HG03108 (cell line): ENCODE results near the gene NDUFA13.

Experiments used
- ATAC-seq: cut with Tn5 transposase; IDR thresholded peaks from one replicate; pipeline ENCODE4 v1.9.1; 2021; ENCODE audit warnings: moderate library complexity; ENCODE audit not compliant: unreplicated experiment

Gene NDUFA13

GRCh38 chr19:19506592-19506991 lies 9.4 kb upstream of the NDUFA13 start:
- no peak for ATAC-seq

DNA sequence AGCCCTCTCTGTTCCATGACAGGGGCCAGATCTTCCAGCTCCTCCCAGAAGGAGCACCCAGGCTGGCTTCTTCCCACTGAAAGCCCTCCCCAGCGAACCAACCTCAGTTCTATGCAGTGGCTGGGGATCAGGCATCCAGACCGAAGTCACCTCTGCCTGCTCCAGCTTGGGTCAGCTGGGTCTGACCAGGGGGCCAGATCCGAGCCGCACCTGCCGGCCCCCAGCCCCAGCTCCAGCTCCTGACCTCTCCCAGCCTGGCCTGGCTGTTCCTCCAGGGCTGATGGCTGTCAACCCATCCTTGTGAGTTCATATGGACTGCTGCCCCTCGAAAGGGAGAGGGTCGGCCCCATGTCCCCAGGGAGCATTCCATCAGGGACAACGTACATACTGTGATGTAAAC lies 8.7 kb upstream of the NDUFA13 start:
- no peak for ATAC-seq

GRCh38 chr19:19508217-19508616 lies 7.8 kb upstream of the NDUFA13 start:
- no peak for ATAC-seq

DNA sequence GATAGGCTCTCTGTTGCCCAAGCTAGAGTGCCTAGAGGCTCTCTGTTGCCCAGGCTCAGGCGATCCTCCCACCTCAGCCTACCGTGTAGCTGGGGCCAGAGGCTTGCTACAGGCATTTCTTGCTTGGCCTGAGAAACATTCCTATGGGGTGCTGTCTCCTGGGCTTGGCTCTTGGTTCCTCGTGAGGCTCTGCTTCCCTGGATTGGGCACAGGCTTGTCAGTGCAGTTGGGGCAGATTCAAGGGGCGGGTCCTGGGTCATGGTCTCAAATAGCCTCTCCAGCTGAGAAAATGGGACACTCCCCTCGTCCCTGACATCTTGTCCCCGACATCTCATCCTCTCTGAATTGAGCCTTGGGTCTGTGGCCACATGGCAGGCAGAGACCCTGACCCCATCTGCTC lies 5.6 kb upstream of the NDUFA13 start:
- ATAC-seq = no peak

DNA sequence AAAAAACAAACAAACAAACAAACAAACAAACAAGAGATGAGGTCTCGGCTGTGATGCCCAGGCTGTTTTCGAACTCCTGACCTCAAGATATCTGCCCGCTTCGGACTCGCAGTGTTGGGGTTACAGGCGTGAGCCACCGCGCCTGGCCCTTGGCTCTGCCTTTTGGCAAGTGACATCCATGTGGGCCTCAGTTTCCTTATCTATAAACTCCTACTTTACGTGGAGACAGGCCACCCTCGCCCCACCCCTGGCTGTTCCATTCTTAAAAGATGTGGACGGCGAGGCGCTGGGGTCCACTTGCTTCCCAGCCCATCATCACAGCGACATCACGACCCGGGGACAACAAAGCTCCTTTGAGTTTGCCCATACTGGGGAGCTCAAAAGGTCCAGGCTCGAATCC lies 2.3 kb upstream of the NDUFA13 start:
- no peak for ATAC-seq

- no peak for ATAC-seq
Measured at GRCh38 chr19:19514215-19514657, 1.8 kb upstream of the NDUFA13 start.

GRCh38 chr19:19514881-19515641 lies 964 bp upstream of the NDUFA13 start, which contains the start of gene TSSK6:
TSSK6 (minus strand) TSS chr19:19515548; CDS start chr19:19515427, 121 bp downstream.
- ATAC-seq = no peak

DNA sequence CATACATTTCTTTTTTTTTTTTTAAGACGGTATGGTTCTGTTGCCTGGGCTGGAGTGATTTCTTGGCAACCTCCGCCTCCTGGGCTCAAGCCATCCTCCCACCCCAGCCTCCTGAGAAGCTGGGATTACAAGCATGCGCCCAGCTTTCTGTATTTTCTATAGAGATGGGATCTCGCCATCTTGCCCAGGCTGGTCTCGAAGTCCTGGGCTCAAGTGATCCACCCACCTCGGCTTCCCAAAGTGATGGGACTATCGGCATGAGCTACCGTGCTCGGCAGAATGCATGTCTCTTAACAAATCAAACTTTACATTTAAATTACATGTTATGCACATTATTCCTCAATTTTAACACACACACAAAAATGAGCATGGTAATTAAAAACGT lies 1.2 kb downstream of the NDUFA13 start:
- no peak for ATAC-seq

DNA sequence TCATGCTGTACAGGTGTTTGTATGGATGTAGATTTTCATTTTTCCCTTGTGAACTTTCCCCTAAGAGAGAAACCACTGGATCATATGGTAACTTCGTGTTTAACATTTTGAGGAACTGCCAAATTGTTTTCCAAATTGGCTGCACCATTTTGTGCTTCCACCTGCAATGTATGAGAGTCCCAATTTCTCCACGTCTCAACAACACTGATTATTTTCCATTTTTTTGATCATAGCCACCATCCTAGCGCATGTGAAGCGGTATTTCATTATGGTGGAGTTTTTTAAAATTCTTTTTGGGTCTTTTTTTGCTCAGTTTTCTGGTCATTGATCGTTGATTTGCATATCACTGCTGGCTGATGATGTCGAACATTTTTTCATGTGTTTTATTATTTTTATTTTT lies 5.0 kb downstream of the NDUFA13 start:
- no peak for ATAC-seq

DNA sequence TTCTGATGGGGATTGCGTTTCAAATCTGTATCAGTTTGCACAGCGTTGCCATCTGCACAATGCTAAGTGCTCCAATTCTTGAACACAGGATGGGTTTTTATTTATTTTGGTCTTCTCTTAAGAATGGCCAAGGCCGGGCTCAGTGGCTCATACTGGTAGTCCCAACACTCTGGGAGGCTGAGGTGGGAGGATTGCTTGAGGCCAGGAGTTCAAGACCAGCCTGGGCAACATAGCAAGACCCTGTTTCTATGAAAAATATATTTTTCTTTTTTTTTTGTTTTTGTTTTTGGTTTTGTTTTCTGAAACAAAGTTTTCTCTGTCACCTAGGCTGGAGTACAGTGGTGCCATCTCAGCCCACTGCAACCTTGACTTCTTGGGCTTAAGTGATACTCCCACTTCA lies 7.2 kb downstream of the NDUFA13 start:
- ATAC-seq = no peak

- ATAC-seq = no peak
Measured at GRCh38 chr19:19524053-19524452, 8.0 kb downstream of the NDUFA13 start.

DNA sequence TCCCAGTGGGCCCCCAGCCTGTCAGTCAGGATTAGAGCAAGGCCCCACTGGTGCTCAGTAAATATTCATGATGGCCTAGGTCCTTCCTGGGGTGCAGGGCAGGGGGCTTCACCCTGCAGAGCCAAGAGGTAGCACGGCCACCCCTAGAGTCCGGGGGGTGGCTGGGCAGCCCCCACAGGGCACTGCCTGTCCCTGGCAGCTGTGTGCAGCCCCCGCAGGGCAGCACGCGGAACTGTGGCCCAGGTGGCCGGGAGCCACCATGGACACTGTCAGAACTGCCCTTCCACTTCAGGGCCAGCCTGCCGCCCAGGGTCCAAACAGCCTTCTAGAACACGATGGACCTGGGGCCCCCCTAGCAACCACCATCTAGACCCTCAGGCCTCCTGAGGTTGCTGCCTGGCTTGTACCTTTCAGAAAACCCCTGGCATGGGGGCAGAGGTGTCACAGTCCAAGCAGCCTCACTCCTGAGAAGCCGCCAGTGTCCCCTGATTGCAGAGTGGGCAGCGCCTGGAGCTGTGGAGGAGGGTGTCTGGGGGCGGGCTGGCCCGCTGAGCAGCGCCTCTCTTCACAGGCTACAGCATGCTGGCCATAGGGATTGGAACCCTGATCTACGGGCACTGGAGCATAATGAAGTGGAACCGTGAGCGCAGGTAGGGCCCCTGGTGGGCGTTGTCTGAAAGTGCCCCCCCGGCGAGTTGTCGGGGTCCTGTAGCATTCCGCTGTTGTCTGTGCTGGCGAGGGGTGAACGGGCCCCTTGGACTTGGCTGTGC lies 9.8 kb downstream of the NDUFA13 start:
- ATAC-seq = no peak

DNA sequence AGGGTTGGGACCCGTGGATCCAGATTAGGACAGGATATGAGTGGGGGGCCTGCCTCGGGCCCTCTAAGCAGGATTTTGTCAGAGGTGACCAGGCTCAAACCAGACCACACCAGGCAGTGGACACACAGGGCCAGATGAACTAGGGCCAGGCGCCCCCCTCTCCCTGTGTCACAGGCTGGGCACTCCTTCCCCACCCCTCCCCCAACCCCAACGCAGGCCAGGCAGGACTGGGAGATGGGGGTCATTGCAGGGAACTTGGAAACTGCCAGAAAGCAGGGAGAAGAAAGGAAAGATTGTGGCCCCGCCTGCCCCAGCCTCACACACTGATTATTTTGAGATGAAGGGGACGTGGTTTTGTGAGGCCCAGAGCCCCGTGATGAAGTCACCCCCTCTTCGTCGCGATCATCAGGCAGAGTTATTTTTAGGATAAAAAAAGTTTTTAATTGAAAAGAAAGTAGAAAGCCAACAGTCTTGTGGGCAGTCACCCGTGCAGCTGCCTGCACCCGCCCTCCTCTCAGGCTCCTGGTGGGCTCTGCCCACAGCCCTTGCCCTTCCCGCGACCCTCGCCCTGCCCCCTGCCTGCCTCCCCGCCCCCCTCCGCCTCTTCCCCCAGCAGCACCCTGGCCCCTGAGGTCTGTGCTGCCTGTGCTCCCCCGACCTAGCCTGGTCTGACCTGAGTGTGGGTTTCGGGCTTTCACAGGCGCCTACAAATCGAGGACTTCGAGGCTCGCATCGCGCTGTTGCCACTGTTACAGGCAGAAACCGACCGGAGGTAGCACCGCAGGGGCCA lies 10.8 kb downstream of the NDUFA13 start:
- ATAC-seq = no peak

DNA sequence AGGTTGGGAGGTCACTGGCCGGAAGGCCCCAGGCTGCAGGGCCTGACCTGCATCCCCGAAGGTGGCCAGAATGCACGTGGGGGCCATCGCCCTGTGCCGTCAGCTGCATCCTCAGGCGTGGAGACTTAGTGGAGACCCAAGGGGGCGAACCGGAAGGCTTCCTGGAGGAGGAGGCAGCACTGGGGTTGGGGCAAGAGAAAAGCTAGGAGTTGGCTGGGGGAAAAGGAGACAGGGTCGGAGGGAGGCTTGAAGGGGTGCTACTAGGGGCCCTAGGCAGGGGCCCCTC lies 11.3 kb downstream of the NDUFA13 start:
- no peak for ATAC-seq

DNA sequence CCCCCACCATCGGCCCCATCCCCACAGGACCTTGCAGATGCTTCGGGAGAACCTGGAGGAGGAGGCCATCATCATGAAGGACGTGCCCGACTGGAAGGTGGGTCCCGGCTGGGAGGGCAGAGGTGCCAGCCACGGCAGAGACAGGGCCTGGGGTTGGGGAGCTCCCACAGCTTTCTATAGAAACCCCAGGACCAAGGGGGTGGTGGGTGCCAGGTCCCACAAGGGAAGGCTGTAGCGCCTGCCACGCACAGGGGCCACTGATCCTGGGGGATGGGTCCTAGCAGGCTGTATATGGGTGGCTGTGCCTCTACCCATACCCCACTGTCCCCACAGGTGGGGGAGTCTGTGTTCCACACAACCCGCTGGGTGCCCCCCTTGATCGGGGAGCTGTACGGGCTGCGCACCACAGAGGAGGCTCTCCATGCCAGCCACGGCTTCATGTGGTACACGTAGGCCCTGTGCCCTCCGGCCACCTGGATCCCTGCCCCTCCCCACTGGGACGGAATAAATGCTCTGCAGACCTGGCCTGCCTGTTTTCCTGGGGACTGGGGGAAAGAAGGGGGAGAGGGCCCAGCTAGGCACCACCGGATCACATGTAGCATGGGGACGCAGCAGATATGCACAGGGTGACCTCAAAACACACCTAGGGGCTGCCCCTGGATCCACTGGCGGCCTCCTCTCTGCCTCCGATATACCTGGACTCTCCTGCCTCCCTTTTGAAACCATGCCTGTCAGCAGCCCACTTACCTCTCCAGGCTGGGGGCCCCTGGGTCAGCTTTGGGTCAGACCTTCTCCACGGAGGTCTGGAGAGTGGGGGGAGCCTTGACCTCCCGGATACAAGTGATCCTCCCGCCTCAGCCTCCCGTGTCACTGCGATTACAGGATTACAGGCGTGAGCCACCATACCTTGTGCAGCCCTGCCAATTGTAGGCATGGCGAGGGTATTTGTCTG lies 11.9 kb downstream of the NDUFA13 start:
- ATAC-seq = no peak

DNA sequence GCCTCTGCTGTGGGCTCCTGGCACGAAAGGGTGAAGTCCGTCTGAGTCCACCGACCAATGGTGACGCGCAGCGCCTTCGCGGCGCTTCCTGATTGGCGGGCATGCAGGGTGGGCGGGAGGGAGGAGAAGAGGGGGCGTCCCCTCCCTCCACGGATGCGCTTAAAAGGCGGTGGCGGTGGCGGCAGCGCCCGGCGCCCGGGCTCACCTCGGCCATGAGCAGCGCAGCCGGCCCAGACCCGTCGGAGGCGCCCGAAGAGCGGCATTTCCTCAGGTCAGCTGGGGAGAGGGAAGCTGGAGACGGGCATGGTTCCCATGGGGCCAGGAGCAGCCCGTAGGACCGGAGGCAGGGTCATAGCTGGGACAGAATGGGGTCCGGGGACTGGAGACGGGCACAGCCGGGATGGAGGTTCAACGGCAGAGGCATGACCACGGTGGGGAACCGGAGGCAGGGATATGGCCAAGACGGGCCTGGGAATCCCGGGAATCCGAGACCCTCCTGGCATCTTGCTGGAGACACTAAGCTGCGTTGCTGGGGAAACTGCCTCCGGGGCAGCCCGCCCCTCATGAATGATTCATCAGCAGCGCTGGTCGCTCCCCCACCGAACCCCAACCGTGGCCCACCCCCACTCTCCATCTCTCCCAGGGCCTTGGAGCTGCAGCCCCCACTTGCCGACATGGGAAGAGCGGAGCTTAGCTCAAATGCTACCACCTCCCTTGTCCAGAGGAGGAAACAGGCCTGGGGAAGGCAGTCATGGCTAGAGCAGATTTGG lies 12.9 kb downstream of the NDUFA13 start, which contains the start of gene YJEFN3:
YJEFN3 (plus strand) TSS at position 191 of the 770 bp plus-strand sequence; CDS start at position 213, 22 bp downstream.
- ATAC-seq = no peak

DNA sequence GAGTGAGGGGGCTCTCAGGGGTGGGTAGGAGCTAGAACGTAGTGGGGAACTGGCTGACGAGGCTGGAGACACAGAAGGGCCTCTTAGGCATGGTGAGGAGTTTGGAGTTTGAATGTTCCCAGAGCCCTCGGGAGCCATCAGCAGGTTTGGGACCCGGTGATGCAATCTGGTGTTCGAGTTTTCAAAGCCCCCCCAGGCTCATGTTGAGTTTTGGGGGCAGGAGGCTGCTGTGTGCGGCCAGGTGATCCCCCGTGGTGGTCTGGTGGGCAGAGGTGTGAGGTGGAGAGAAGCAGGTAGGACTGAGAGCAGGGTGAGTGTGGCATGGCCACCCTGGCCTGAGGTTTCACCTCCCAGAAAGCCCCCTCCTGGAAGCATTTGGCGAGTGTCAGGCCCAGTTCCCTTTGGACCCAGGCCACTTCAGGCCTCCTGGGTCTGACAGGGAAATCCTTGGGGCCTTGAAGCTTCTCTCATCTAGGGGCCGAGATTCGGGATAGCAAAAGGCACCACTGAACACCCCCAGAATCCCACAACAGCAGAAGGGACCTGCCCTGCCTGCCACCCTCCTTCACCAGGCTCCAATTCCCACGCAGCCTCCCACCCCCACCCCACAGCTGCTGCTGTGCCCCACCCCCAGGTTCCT lies 13.9 kb downstream of the NDUFA13 start:
- ATAC-seq = no peak

GRCh38 chr19:19530423-19530804 lies 14.4 kb downstream of the NDUFA13 start:
- no peak for ATAC-seq

DNA sequence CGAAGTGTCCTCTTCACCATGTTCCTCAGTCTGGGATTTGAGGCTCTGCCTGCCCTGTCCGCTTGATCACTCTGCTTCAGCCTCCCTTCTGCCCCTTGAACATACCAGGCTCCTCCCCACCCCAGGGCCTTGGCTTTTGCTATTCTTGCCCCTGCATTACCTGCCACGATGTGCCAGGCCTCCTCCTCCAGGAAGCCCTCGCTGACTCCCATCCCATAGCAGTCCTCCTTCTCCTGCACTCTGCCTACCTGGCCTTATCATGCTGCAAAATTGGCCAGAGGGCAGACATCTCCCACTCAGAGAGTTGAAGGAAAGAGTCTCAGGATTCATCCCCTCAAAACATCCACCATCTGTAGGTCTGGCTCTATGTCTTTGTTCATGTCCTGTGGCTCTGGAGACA lies 14.9 kb downstream of the NDUFA13 start:
- no peak for ATAC-seq
